Thoracic aorta (tissue), 2 donors: ENCODE results near the gene AMIGO2. TPM values are rescaled to one million over a fixed set of nuclear protein-coding genes. Genes with fewer than 3 reads are reported as not detected.

ENCODE experiments used
- ATAC-seq: fragments of 150-250 bp; one replicate; pipeline ENCODE4 v1.8.0; 2017; ENCODE audit warnings: low read depth; ENCODE audit not compliant: insufficient number of reproducible peaks, low FRiP score
- DNase-seq: peaks from one replicate; pipeline ENCODE4 v3.0.0-alpha.2; 2020; ENCODE audit warnings: low spot score
- H3K27ac ChIP-seq, 2 donors: fragments of 200-600 bp; sonication (generic); 1 replicate in 1 of 2; 2 replicates in 1 of 2; pipeline ENCODE4 v1.5.1; 2016; ENCODE audit warnings: mild to moderate bottlenecking in 2 of 2, moderate library complexity in 2 of 2
- H3K27me3 ChIP-seq: fragments of 200-600 bp; sonication (generic); replicated peaks from 2 replicates; pipeline ENCODE4 v1.6.0; 2016; ENCODE audit warnings: mild to moderate bottlenecking; ENCODE audit not compliant: insufficient read depth
- H3K36me3 ChIP-seq: fragments of 200-600 bp; sonication (generic); one replicate; pipeline ENCODE4 v1.5.1; 2016
- H3K4me1 ChIP-seq, 2 donors: fragments of 200-600 bp; sonication (generic); 1 replicate in 1 of 2; 2 replicates in 1 of 2; pipeline versions ENCODE4 v1.5.1 to v1.6.0; 2016; ENCODE audit warnings: low read depth in 2 of 2, mild to moderate bottlenecking in 1 of 2; ENCODE audit not compliant: control insufficient read depth in 1 of 2
- H3K4me3 ChIP-seq: fragments of 200-600 bp; sonication (generic); 2 replicates; pipeline ENCODE4 v1.5.1; 2016; ENCODE audit warnings: mild to moderate bottlenecking
- H3K9me3 ChIP-seq: fragments of 200-600 bp; sonication (generic); 2 replicates; pipeline ENCODE4 v1.5.1; 2016
- total RNA-seq, 2 donors: library from RNA; depleted of rRNA; stranded (reverse); fragments of >200 nt; gene quantifications; one replicate each; pipeline versions ENCODE4 v1.1.0 to v1.2.3, GENCODE V29; 2016
- TF ChIP-seq, protein P1 (sequence below): fragments of 200-600 bp; sonication (generic); IDR thresholded peaks from one replicate; pipeline ENCODE4 v1.5.1; 2019; ENCODE audit warnings: antibody characterized with exemption

Gene AMIGO2
- total RNA-seq, 2 donors from 2014 or later = 10.9 to 32.1 TPM

DNA sequence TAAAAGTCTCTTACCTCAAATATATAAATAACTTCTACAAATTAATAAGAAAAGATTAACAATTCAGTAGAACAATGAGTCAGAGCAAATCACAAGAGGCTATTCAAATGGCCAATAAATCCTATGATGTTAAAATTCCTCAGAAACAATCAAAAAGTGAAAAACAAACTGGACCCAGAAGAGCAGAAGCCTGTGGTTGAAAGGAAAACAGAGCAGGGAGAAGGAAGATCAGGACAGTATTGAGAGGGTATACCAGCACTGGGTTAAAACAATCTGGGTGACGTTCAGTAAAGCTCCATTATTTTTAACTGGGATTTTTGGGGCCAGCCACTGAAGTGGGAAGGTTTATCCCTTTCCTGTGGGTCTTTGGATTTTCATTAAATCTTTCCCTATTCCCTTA is 40.0 kb downstream of the AMIGO2 start:
- Histone ChIP-seq H3K27me3 (no peaks in the 10 kb centered on the region), H3K9me3 (peaks cover 3% of the 10 kb centered on the region), H3K4me1 (peaks cover 9 to 15% of the 10 kb centered on the region in 2 donors), H3K27ac (no peak overlapping the region), H3K36me3 (no peaks in the 10 kb centered on the region), H3K4me3 (no peak overlapping the region)
- ATAC-seq (no peak), DNase-seq (no peak)
- TF ChIP-seq, protein P1, sequence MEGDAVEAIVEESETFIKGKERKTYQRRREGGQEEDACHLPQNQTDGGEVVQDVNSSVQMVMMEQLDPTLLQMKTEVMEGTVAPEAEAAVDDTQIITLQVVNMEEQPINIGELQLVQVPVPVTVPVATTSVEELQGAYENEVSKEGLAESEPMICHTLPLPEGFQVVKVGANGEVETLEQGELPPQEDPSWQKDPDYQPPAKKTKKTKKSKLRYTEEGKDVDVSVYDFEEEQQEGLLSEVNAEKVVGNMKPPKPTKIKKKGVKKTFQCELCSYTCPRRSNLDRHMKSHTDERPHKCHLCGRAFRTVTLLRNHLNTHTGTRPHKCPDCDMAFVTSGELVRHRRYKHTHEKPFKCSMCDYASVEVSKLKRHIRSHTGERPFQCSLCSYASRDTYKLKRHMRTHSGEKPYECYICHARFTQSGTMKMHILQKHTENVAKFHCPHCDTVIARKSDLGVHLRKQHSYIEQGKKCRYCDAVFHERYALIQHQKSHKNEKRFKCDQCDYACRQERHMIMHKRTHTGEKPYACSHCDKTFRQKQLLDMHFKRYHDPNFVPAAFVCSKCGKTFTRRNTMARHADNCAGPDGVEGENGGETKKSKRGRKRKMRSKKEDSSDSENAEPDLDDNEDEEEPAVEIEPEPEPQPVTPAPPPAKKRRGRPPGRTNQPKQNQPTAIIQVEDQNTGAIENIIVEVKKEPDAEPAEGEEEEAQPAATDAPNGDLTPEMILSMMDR = no peak

DNA sequence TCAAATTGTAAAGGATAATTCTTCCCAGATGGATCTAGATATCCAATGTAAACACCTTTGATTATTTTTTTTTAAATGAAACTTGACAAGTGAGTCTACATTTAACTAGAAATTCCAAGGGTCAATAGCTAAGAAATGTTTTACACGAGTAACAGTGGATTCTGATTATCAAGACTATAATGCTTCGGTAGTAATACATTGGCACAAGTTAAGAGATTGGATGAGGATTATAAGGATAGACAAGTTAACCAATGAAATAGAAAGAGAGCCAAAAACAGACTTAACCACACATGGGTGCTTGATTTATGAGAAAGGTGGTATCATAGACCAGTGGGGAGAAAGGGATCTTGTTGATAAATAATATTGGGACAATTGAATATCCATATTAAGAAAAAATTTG is 40.7 kb downstream of the AMIGO2 start:
- ATAC-seq = no peak
- no peak overlapping the region for H3K27ac ChIP-seq
- H3K4me1 ChIP-seq = peaks cover 9 to 15% of the 10 kb centered on the region in 2 donors
- no peak for DNase-seq
- TF ChIP-seq, protein P1 = no peak
- no peak overlapping the region for H3K4me3 ChIP-seq
- H3K27me3 ChIP-seq = no peaks in the 10 kb centered on the region
- H3K9me3 ChIP-seq = peaks cover 3% of the 10 kb centered on the region
- H3K36me3 ChIP-seq = no peaks in the 10 kb centered on the region

DNA sequence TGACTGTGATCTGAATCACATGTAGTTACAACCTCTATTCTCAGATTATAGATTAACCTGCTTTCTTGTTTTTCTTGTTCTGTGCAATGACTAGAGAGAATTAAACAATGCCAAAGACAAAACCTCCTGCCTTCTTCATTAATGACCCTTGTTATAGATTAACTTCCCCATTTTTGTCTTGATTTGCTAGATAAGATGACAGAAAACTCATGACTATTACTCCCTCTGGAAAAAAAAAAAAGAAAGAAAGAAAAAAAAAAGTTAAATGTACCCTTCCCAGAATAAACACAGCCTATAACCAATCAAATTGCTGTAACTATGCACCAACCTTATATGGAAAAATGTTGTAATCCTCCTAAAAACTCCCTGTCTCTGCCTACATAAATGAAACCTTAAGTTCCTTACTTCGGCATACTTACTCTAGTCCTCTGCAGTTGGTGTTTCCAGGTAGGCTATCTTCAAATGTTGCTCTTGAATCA is 41.5 kb downstream of the AMIGO2 start:
- TF ChIP-seq, protein P1 = no peak
- no peaks in the 10 kb centered on the region for H3K36me3 ChIP-seq
- H3K4me3 ChIP-seq = peak overlapping the region; percentile 50
- H3K27ac ChIP-seq = no peak overlapping the region
- peak; percentile 27 for ATAC-seq
- peaks cover 3% of the 10 kb centered on the region for H3K9me3 ChIP-seq
- no peak for DNase-seq
- H3K27me3 ChIP-seq = no peaks in the 10 kb centered on the region
- peaks cover 9 to 21% of the 10 kb centered on the region in 2 donors for H3K4me1 ChIP-seq

DNA sequence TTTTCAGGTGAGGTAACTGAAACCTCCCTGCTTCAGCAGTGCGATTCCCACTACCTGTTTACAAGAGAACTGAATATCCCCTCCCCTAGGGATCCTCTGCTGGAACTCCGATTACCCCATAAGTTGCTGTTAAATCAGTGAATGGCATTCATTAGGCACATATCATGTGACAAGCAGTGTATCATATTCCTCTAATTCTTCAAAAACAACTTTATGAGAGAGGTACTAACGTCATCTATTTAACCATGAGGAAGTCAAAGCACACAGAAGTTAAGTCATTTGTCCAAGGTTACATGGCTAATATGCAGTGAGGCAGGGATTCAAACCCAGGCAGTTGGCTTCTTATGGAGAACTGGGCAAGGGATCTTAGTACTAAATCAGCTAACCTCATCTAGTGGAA is 44.3 kb downstream of the AMIGO2 start:
- TF ChIP-seq, protein P1 = no peak
- Histone ChIP-seq H3K27ac (no peak overlapping the region), H3K4me3 (no peak overlapping the region), H3K36me3 (no peaks in the 10 kb centered on the region), H3K27me3 (no peaks in the 10 kb centered on the region), H3K9me3 (no peaks in the 10 kb centered on the region), H3K4me1 (peaks cover 9 to 27% of the 10 kb centered on the region in 2 donors)
- no peak for DNase-seq
- ATAC-seq = no peak

DNA sequence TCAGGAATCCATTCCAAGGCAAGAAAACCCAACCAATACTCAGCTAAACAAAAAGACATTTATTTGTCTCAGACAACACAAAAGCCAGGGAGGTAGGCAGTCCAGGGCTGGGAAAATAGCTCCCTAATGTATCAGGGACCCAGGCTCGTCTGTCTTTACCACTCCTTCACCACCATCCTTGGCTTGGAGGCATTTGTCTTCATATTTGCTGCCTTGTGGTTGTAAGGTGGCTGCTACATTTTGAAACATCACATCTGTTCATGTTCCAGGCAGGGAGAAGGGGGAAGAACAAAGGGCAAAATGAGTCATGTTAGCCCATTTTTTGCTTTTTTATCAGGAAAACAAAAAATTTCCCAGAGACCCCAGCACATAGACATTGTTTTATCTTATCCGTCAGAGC is 45.1 kb downstream of the AMIGO2 start:
- ATAC-seq (no peak), DNase-seq (no peak)
- H3K9me3 ChIP-seq = no peaks in the 10 kb centered on the region
- H3K4me1 ChIP-seq = peaks cover 9 to 27% of the 10 kb centered on the region in 2 donors
- H3K27ac ChIP-seq = no peak overlapping the region
- no peaks in the 10 kb centered on the region for H3K36me3 ChIP-seq
- H3K27me3 ChIP-seq = no peaks in the 10 kb centered on the region
- TF ChIP-seq, protein P1 = no peak
- no peak overlapping the region for H3K4me3 ChIP-seq
